AG04450 (cell line): ENCODE measurements around the gene SKI. TPM values are rescaled to one million over a fixed set of nuclear protein-coding genes. Genes with fewer than 3 reads are reported as not detected.

Experiments
- CTCF ChIA-PET: fragments of 300-600, 350-600 bp; formaldehyde crosslinking; extraction: SDS; loops from one replicate; lab custom pipeline; 2022; ENCODE audit warnings: antibody characterized with exemption, inconsistent platforms; lab: Charles Lee
- POLR2A ChIA-PET: fragments of 350-600 bp; formaldehyde crosslinking; extraction: SDS; loops from one replicate; lab custom pipeline; 2021; ENCODE audit warnings: antibody characterized with exemption, inconsistent platforms; lab: Yijun Ruan, JAX
- DNase-seq: peaks from one replicate; pipeline ENCODE4 v3.0.0-alpha.2; 2011; ENCODE audit warnings: low read depth, low spot score
- H3K27ac ChIP-seq: one replicate; pipeline ENCODE4 v1.5.1; 2012; ENCODE audit warnings: low read depth, low read length, control low read depth
- H3K27me3 ChIP-seq: one replicate; pipeline ENCODE4 v1.6.0; 2012; ENCODE audit warnings: low read length; ENCODE audit not compliant: control insufficient read depth, insufficient read depth
- H3K4me3 ChIP-seq: 2 replicates; pipeline ENCODE4 v1.5.1; 2011; ENCODE audit warnings: mild to moderate bottlenecking, low read depth, low read length, control low read depth
- H3K9me3 ChIP-seq: 2 replicates; pipeline ENCODE4 v1.5.1; 2012; ENCODE audit warnings: low read length; ENCODE audit not compliant: control insufficient read depth, insufficient read depth
- CTCF ChIP-seq: IDR thresholded peaks from 2 replicates; pipeline ENCODE4 v1.5.1; 2011; ENCODE audit warnings: low read depth, low read length, control low read depth, inconsistent platforms
- polyA plus RNA-seq: library from polyadenylated mRNA; depleted of rRNA; stranded (reverse); fragments of >200 nt; gene quantifications from 2 replicates; pipeline ENCODE4 v1.2.3, GENCODE V29; 2011

Gene SKI
- polyA plus RNA-seq, 1 experiment = 6.7 TPM

GRCh38 chr1:2318314-2319278, 90.5 kb downstream of the SKI start:
- H3K9me3 ChIP-seq = no peaks in the 10 kb centered on the region; the same call in 1 of the 2 replicates
- H3K27me3 ChIP-seq = no peaks in the 10 kb centered on the region
- no peak overlapping the region for H3K4me3 ChIP-seq
- CTCF ChIA-PET = interaction anchor here (1.0 kb wide), 1 partner anchor 124 kb away, joined by 5 read pairs; the partner anchor contains the start of gene FAAP20
- POLR2A ChIA-PET = no interaction called here
- H3K27ac ChIP-seq = no peak overlapping the region
- no peak for DNase-seq
- TF ChIP-seq CTCF = no peak

DNA sequence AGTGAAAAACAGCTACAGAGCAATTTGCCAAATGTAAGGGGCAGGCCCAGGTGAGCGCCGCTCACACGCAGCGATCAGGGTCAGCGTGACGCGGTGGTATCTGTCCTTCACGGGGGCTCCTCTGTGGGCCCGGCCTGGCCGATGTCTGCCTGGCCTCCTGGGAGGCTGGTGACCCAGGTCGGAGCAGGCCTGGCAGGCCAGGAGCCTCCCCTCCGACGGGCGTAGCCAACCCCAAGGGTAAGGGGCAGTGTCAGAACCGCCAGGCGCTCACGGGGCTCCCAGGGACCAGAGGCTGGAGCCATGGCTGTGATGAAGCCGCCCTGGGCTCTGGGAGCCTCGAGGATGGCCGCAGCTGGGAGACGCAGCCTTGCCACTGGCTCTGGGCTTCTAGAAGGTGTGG, 91.2 kb downstream of the SKI start:
- Histone ChIP-seq H3K27me3 (no peaks in the 10 kb centered on the region), H3K27ac (no peak overlapping the region), H3K9me3 (peaks cover 3% of the 10 kb centered on the region; the same call in 1 of the 2 replicates), H3K4me3 (no peak overlapping the region)
- POLR2A ChIA-PET = no interaction called here
- CTCF ChIA-PET = interaction anchor here (1.0 kb wide), 1 partner anchor 124 kb away, joined by 5 read pairs; the partner anchor contains the start of gene FAAP20
- no peak for DNase-seq
- TF ChIP-seq CTCF = no peak

DNA sequence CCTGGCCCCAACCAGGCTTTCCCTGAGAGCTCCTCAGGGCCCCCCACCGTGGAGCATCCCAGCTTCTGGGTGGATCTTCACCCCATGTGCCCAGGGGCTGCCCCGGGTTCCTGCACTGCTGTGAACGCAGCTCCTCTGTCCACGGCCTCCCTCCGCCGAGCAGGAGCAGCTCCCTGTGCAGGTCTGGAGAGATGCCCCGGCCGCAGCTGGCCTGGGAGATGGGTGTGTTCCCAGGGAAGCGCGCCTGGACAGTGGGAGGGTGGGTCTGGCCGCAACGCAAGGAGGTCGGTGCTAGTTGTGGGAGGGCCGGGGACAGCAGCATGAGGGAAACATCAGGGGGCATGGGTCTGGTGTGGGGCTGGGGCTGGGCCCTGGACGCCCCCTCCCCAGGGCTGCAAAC, 91.9 kb downstream of the SKI start:
- Histone ChIP-seq H3K4me3 (no peak overlapping the region), H3K9me3 (peaks cover 9% of the 10 kb centered on the region; the same call in 1 of the 2 replicates), H3K27ac (no peak overlapping the region), H3K27me3 (peaks cover 4% of the 10 kb centered on the region)
- ChIA-PET CTCF (no interaction called here), POLR2A (no interaction called here)
- no peak for TF ChIP-seq CTCF
- no peak for DNase-seq

DNA sequence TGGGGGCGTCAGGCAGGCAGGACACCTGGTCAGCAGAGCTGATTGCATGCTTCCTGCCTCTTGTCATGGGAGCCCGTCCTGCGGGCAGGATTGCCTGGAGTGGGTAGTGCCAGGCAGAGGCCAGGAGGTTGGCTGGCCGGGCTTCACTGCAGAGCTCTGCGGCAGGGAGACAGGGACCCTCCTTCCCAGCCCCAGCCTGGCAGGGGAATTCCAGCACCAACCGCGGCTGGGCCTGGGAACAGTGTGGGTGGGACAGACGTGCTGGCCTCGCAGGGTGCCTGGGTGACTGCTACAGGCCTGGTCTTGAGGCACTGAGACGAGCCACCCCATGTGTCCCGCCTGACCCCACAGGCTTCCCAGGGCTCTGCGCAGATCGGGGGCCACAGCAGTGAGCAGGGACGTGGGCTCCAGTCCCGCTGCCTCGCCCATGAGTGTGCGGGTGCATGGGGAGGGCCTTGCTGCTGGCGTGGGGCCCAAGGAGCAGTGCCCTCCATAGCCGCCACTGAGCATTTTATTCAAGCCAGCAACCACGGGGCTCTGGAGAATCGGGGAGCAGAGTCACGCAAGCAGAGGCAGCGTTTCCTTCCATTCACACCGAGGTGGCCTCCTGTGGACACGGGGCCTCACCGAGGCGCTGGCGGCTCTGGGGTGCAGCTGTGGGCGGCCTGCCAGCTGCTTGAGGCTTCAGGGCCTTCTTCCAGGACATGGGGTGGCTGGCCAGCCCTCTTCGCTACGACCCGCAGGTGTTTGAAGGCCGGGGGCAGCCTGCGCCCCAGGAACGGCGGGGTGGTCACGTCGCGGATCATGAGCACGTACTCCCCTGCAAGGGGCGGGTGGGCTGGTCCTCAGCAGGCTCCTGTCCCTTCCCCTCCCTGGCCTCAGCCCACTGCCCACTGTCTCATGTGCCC, 92.9 kb downstream of the SKI start:
- TF ChIP-seq CTCF = no peak
- Histone ChIP-seq H3K27me3 (peaks cover 6% of the 10 kb centered on the region), H3K9me3 (peaks cover 9% of the 10 kb centered on the region; the same call in 1 of the 2 replicates), H3K4me3 (no peak overlapping the region), H3K27ac (no peak overlapping the region)
- POLR2A ChIA-PET = no interaction called here
- CTCF ChIA-PET = no interaction called here
- DNase-seq = no peak
